Measurements from ENCODE around the gene CDC42EP2.

CDC42EP2 gene

DNA sequence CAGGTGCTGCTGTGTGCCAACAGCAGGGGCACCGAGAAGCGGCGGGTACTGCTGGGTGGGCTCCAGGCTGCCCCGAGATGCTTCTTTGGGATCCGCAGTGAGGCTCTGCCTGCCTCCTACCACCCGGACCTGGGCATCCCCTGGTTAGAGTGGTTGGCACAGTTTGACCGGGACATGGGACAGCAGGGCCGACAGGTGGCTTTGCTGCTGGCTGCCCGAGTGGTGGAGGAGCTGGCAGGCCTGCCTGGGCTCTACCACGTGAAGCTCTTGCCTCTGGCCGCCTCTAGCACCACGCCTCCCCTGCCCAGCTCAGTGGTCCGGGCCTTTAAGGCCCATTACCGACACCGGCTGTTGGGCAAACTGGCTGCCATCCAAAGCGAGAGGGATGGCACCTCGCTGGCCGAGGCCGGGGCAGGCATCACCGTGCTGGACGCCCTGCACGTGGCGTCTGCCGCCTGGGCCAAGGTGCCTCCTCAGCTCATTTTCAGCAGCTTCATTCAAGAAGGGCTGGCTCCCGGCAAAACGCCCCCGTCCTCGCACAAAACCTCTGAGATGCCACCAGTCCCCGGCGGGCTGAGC, 41.8 kb downstream of the CDC42EP2 start:
- DNase-seq (ENCODE audit: low spot score): no peak

DNA sequence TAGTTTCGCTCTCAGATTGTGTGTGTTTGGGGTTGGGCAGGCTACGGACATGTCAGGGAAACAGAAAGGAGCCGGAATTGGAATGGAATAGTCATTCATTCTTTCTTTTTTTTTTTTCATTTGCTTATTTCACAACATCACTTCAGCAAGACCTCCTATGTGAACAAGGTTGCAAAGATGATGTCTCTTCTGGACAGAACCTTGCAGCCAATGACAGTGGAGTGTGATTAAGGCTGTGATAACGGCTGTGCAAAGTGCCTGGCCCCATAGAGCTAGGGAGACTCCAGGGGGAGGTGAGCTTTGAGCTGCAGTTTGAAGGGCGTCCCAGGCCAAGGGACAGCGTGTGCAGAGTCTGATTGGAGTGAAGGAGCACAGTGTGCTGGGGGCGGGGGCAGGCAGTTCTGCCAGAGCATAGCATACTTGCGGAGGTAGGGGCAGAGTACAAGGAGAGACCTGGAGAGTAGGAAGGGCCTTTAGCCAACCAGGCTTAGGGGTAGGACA, 43.2 kb downstream of the CDC42EP2 start:
- DNase-seq (ENCODE audit: low spot score): no peak

DNA sequence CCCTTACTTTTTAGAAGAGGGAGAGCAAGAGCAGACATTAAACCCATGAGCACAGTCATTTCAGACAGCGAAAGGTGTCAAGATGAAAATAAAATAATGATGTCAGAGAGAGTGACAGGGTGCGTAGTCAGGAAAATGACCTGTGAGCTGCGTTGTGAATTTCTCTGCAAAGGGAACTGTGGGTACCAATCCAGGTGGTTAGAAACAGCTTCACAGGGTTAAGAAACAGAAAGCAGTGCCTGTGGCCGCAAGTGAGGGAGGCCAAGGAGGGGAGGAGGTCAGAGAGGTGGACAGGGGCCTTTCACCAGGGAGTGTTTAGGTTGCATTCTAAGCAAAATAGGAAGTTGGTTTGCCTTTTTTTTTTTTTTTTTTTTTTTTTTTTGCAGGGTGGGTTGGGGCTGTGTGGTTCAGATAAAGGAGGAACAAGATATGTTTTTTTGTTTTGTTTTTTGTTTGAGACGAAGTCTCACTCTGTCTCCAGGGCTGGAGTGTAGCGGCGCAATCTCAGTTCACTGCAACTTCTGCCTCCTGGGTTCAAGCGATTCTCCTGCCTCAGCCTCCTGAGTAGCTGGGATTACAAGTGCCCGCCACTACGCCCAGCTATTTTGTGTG, 47.8 kb downstream of the CDC42EP2 start:
- DNase-seq (ENCODE audit: low spot score): no peak

DNA sequence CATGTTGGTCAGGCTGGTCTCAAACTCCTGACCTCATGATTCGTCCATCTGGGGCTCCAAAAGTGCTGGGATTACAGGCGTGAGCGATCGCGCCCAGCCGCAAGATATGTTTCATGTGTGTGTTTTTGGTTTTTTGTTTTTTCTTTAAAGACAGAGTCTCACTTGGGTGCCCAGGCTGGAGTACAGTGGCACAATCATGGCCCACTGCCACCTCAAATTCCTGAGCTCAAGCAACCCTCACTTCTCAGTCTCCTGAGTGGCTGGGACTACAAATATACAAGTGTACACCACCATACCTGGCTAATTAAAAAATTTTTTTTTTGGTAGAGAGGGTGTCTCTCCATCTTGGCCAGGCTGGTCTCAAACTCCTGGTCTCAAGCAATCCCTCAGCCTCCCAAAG, 48.3 kb downstream of the CDC42EP2 start:
- no peak for DNase-seq (ENCODE audit: low spot score)

GRCh38 chr11:65363770-65364169, 49.1 kb downstream of the CDC42EP2 start:
- DNase-seq (ENCODE audit: low spot score): no peak

- DNase-seq (ENCODE audit: low spot score): peak; percentile 88
Measured at GRCh38 chr11:65366340-65366773, 51.7 kb downstream of the CDC42EP2 start.

GRCh38 chr11:65370659-65371049, 56.0 kb downstream of the CDC42EP2 start:
- no peak for DNase-seq (ENCODE audit: low spot score)

Measured in AG20443 (cell line).